ENCODE results near the gene HEATR5B.
"Not testable (repeated sequence)": the region's sequence is repeated elsewhere in the genome, so short reads cannot be mapped to it uniquely, and the experiment has no call there.

HEATR5B gene

DNA sequence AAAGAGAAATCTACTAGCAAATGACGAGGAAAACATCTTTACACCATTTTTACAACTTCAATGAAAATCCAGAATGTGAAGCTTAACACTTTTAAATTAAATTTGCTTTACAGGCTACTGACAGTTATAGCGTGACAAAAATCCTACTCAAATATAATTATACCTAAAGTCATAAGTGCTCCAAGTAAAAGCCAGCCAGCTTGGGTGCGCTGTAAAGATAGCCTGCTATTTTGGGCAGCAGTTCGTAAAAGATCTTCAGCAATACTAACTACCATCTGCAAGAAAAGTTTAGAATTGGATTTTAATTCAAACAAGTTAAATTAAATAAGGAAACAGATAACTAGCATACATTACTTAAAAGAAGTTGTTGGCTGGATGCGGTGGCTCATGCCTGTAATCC lies 22.4 kb downstream of the HEATR5B start:
- no peak for DNase-seq (ENCODE audit: low read depth)

DNA sequence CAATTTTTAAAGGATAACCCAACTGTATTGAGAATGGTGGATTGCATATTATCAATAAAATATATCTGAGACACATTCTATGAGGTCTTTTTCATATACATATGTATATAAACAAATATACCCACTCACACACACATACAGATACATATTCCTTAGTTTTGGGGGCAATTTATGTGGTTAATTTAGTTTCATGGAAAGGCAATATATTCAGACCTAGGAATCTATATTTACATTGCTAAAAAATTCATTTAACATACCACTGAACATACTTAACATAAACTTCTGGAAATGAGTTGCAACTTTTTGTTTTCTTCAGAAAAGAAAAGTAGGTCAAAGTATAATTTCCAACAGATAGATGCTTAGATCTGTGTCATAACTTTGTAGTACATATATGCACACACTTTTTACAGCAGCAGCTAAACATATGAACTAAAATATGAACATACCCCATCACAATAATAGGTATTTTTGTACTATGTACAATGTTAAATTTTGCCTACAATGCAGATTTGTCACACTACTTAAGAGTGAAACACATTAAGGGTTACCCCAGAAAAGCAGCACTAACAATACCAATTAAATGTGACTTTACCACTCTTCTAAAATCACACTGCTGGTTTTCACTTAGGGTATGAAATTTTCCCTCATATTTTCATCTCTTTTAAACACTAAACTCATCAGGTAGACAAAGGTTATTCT lies 23.0 kb downstream of the HEATR5B start:
- no peak for DNase-seq (ENCODE audit: low read depth)

DNA sequence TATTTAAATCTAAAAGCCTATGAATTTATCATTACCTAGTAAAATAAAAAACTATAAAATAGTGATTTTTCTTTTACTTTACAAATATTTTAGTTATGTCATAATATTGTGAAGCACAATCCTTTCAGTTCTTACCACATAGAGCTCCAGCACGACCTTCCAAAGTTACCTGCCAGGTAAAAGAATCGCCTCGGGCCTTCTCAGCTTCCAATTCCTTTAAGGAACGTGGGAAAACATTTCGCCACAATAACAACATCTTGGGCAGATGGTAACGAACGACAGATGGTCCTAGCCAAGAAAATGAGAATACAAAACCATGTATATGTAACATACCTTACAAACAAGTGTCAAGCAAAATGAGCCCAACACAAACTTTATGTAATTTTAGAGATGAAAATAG lies 23.7 kb downstream of the HEATR5B start:
- DNase-seq (ENCODE audit: low read depth), result no peak

DNA sequence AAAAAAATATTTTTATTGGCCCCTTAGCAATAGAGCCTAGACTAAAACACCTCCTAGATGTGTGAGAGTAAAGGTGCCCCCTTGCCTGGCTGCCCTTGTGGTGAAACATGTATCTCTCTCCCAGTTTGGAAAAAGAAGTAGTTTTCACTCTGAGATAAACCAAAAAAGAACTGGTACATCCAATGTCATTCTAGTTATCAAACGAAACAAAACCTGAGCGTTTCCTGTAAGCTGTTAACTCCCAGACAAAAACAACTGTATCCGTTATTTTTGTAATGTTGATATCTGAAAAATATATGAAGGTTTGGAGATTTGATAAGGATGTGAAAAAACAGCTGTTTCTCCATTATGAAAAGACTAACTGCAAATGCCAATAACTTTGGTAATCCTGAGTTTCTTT lies 24.3 kb downstream of the HEATR5B start:
- no peak for DNase-seq (ENCODE audit: low read depth)

DNA sequence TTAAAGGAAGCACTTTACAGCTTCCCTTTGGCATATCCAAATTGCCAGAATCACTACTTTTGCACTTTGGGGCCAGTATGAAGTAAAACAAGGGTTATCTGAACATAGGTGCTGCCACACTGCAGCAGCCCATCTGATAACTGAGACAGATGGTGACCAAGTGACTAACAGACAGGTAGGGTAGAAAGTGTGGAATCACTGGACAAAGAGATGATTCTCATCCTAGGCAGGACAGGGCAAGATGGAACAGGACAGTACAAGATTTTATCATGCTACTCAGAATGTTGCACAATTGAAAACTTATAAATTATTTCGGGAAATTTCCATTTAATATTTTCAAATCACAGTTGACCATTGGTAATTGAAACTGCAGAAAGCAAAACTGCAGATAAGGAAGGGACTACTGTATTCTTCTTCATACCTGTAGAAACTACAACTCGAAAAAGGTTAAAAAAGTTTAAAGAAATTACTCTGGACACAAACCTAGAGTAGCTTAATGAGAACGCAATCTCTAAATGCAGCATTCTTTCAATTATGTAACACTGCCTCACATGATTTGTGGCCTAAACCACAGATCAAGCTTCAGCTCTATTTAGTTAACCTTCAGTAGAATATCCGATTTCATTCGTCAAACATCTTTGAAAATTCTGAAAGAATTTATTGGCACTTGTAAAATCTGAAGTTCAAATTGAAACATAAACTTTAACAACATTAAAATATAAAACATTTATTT lies 31.4 kb downstream of the HEATR5B start:
- no peak for DNase-seq (ENCODE audit: low read depth)

DNA sequence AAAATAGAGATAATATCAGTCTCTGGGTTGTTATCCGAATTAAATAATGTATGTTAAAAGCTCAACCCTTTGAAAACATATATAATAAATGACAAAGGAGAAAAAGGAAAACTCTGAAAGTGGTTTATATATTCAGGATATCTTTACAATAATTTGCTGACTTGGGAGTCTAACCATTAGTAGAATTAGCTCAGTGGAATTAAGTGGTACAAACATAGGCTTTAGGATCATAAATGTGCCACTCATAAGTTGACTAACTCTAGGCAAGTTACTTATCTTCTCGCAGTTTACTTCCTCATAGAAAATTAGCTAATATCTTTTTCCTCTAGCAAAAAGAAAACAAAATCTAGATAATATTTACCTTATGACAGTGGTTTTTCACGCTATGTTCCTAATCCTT lies 44.6 kb downstream of the HEATR5B start:
- DNase-seq (ENCODE audit: low read depth), result no peak

DNA sequence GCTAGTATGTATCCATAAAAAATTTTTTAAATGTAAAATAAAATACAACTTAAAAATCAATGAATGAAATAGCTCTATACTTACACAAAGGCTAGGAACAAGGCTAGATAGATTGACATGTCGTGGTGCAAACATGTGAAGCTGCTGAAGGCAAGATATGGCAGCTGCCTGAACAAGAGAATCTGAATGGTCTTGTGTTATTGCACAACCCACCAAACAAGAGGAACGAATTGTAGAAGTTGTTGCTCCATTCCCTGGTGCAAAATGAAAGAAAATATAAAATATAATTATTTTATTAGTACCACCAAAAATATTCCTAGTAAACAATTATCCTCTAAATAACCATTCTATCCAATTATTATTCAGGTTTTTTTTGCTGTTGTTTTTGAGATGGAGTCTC lies 46.4 kb downstream of the HEATR5B start:
- DNase-seq (ENCODE audit: low read depth), result no peak

DNA sequence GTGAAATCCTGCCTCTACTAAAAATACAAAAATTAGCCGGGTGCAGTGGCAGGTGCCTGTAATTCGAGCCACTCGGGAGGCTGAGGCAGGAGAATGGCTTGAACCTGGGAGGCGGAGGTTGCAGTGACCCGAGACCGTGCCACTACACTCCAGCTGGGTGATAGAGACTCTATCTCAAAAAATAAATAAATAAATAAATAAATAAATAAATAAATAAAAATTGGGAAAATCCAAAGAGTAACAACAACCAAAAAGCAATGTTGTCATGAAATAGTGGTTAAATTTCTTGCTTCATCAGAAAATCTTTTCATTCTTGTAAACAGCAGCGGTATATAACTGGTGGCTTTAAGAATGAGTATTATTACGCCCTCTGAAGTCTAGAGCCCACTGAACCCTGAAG lies 54.4 kb downstream of the HEATR5B start:
- DNase-seq (ENCODE audit: low read depth), result no peak

DNA sequence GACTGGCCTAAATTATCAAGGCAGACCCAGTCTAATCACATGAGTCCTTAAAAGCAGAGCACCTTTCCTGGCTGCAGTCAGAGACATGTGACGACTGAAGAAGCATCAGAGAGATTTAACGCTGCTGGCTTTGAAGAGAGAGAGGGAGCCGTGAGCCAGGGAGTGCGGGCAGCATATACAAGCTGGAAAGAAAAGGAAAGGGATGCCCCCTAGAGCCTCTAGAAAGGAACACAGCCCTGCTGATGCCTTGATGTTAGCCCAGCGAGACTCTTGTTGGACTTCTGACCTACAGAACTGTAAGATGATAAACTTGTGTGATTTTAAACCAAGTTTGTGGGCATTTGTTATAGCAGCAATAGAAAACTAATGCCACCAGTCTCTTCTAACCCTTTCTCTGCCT lies 58.1 kb downstream of the HEATR5B start:
- DNase-seq (ENCODE audit: low read depth), result no peak

DNA sequence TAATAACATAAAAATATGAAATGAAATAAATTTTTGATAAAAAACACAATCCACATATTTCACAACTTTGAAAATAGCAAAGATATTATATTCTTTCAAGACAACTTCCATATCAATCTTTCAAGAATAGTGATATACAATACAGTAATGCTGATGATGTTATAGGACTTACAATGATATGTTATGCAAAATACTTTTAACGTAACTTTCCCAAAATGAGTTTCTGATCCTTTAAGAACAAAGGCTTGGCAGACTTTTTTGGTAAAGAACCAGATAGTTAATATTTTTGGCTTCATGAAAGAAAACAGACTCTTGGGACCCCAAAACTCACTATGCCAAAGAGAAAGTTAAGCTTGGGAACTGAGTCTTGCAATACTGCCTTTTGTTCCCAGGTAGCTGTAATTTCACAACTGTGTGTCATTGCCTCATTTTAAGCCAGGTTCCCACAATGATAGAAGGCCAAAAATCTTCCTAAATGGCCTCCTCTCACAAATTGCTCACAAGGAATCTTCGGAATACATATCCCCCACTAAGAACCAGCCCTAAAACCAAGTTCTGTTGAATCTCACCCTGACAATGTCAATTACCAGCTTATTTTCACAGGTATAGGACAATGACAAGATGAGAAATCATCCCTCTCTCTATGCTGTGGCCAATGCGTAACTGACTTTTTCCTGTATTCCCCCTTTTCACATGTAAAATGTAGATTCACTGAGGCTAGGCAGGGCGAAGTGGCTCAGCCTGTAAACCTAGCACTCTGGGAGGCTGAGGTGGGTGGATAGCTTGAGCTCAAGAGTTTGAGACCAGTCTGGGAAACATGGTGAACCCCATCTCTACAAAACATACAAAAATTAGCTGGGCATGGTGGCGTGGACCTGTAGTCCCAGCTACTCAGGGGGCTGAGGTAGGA lies 63.0 kb downstream of the HEATR5B start:
- DNase-seq (ENCODE audit: low read depth), result no peak

DNA sequence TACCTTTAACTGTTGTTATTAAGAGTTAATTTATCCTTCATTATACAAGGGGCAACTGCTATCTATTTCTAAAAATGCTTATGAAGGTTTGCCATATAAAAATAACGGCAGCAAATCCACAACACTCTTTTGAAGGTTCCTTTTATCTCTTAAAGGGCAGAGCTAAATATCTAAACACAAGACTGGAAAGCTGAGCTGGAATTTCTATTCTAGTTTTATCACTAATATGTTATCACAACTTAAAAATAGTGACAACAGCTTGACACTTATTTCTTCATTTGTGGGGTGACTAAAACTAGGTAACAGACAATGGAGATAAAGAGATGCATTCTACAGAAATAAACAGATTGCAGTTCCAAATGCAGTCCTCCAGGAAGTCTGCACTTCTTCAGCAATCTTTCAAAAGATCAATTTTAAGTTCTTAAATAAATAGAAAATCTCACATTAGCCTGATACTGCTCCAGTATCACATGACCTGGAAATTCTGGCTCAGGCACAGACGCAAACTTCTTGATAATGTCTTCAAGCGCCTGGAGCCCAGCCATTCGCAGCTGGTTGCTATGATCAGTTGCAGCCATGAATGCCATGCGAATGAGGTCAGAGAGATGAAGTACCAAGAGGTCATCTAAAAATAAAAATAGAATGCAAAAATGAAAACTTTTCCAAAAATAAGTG lies 63.8 kb downstream of the HEATR5B start:
- DNase-seq (ENCODE audit: low read depth), result no peak

DNA sequence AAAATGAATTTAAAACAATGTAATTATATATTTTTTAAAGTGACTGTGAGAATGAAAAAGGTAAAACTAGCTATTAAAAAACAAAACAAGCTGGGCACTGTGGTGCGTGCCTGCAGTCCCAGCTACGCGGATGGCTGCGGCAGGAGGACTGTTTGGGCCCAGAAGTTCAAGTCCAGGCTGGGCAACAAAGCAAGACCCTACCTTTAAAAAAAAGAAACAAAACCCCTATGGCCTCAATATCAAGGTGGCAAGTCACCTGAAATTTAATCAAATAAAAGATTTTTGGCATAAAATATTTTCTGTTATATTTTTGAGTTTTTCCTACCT lies 70.9 kb downstream of the HEATR5B start:
- no peak for DNase-seq (ENCODE audit: low read depth)

DNA sequence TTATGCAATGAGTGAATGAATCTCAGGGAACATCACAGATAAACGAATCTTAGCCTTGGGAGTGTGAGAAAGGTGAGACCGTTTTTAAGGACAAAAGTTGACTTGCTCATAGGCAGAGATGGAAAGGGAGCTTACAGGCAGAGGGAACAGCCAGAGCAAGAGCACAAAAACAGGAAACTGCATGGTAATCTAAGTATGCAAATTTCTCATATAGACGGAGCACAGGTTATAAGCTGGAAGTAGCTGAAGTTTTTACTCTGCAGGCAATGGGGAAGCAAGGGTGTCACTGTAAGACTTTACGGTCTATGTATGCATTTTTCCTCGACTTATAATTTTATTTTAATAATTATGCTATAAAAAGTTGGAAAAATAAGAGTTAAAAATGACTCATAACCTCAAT lies 73.0 kb downstream of the HEATR5B start:
- no peak for DNase-seq (ENCODE audit: low read depth)

DNA sequence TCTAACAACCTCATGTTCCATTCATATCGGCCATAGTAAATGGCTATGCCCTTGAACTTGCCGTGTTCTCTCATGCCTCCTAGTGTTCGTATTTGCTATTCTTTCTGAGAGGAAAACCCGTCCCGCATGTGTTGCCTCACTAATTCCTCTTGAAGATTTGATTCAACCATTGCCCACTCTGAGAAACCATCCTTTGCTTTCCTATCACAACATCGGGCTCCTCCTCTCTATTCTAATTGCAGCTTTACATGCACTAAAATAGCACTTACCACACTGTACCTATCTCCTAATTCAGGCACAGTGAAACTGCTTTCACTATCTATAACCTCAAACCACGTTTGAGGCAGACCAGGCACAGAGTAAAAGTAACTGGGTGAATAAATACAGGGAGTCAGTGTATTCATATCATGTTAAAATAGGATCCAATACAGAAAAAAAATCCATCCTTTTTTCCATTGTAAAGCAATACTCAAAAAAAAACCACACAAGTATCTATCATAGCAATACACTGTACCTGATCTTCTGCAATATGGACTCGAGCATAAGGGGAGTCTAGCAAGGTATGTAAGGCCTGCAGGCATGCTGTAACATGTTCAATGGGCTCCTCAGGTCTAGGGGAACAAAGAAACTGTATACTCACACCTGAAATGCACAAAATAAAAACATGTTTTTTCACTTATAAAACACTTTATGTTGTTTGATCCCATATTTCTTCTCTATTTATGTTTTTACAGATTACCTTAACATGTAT lies 78.9 kb downstream of the HEATR5B start:
- no peak for DNase-seq (ENCODE audit: low read depth)

DNA sequence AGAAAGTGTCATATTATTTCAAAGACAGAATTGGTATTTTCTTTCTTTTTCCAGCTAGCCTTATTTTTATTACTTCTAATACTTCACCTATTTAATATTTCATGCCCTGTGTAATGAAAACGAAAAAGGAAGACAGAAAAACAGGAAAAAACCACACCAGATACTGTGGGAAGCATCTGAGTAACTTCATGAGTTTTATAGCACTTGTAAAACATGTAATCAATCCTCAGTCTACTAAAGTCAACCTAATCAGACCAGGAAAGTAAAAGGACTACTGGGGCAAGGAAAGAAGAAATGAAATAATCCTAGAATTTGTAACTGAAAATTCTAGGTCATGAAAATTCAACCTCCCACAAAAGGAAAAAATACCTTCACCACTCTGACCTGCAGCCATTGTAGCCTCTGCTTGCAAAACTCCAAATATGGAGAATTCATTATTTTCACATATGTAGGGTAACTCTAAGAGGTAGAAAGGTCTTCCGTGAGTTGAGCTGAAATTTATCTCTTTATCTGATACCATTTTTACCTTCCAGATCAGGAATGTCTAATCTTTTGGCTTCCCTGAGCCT lies 83.1 kb downstream of the HEATR5B start:
- DNase-seq (ENCODE audit: low read depth), result no peak

DNA sequence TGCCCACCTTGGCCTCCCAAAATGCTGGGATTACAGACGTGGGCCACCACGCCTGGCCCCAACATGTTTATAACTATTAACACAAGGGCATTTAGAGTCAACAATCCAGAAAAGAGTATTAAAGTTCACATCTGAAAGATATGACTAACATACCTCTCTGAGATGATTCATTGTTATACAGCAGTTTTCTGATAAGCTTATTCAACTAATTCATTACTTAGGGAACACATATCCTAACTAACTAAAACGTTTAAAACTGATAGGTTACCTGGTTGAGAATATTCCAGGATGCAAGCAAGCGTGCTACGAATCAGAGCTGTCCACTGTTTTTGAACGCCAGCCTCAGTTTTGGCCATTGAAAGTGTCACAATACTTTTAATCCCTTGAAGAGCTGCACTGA lies 83.9 kb downstream of the HEATR5B start:
- DNase-seq (ENCODE audit: low read depth), result no peak

DNA sequence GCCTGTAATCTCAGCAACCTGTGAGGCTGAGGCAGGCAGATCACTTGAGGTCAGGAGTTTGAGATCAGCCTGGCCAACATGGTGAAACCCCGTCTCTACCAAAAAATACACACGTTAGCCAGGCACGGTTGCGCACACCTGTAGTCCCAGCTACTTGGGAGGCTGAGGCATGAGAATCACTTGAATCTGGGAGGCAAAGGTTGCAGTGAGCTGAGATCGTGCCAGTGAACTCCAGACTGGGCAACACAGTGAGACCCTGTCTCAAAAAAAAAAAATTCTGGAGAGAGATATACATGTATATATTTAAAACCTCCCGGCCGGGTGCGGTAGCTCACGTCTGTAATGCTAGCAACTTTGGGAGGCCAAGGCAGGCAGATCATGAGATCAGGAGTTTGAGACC lies 84.8 kb downstream of the HEATR5B start:
- not testable (repeated sequence) for DNase-seq (ENCODE audit: low read depth)

DNA sequence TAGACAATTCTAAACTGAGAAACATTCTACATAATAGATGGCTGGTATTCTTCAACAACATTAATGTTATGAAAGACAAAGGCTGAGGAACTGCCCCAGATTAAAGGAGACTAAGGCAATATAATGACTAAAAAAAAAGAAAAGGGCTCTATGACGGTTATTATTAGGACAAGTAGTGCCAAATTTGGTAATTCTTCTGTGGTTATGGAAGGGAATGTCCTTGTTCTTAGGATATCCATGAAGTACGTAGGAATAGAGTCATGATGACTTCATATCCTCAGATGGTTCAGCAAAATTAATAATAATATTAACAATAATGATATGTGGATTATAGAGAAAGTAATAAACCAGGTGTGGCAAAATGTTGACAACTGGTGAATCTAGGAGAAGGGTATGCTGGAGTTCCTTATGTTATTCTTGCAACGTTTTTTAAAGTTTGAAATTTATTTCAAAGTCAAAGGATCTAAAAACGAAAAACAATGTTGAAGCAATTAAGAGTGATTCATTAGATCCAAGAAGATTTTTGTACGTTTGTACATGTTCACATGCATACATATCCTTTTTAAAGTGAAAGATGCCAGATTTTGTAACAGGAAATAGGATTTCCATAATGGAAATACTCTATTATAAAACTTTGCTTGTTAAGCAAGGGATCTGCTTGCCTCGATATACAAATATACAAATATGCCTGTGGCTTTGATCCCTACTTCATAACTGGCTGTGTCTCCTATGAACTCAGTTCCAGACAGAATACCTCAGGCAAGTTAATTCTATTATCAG lies 90.1 kb downstream of the HEATR5B start:
- no peak for DNase-seq (ENCODE audit: low read depth)

DNA sequence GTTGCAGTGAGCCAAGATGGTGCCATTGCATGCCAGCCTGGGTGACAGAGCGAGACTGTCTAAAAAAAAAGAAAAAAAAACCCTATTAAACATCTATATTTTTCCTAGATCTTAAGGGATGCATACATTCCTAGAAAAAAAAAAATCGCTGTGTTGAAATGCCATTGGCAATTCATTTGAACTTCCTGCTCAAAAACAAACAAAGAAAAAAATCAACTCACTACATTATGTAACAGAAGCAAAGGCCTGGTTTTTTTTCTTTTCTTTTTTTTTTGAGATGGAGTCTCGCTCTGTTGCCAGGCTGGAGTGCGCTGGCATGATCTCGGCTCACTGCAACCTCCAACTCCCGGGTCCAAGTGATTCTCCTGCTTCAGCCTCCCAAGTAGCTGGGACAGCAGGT lies 96.2 kb downstream of the HEATR5B start:
- DNase-seq (ENCODE audit: low read depth), result no peak

DNA sequence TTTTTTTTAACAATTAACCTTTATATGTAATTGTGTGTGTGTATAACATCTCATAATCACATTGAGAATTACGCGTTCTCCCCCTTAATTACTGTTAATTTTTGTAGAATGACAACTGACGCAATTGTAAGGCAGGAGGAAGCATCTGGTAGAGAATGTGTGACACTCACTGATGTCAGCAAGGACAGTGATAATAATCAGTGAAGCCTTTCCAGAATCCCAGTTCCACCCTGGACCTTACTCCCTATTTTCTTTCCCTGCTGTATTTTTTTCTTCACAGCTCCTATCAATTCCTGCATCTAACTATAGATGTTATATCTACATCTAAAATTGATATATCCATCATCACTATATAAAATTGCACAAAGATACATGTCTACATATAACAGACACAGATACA lies 101.7 kb downstream of the HEATR5B start:
- DNase-seq (ENCODE audit: low read depth), result no peak

DNA sequence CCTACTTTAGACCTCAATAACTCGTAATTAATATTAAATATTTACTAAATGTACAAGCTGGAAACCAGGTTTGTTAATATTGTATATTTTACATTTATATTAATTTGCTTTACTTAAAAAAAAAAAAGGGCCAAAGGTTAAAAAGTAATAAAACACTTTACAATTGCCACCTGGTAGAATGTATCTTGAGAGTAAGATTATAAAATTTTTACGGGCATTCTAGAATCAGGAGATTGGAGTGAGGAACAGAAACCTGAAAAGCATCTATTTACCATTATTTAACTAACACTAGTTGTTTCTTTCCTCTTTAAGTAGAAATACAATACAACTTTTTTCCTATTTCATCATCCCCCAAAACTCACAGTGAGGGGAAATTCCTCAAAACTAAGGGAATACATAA lies 102.3 kb downstream of the HEATR5B start:
- no peak for DNase-seq (ENCODE audit: low read depth)

Data from stimulated activated CD8-positive, alpha-beta memory T cell treated with anti-CD3 and anti-CD28 coated beads, Interleukin-12 subunit alpha, Interleukin-12 subunit beta, amount 100 ng/mL, for 4 hours (primary cell).